SK-N-SH (cell line): Measurements from ENCODE around the gene SPRY1. TPM values are rescaled to one million over a fixed set of nuclear protein-coding genes. Genes with fewer than 3 reads are reported as not detected.

Experiments used
- CTCF ChIA-PET: fragments of 300-600, 350-600 bp; formaldehyde crosslinking; extraction: SDS; loops from one replicate; lab custom pipeline; 2021; lab: Yijun Ruan, JAX
- POLR2A ChIA-PET: fragments of 350-600 bp; sonication (Branson Sonifier 250); formaldehyde crosslinking; extraction: SDS; loops from one replicate; lab custom pipeline; 2020; ENCODE audit warnings: antibody characterized with exemption, inconsistent platforms; lab: Yijun Ruan, JAX
- DNase-seq: peaks from one replicate; pipeline ENCODE4 v3.0.0; 2012
- H2AFZ ChIP-seq: fragments of 200-600 bp; sonication (generic); 2 replicates; pipeline ENCODE4 v1.8.1; 2016; ENCODE audit warnings: antibody characterized with exemption, mild to moderate bottlenecking, low read depth
- H3F3A ChIP-seq: fragments of 200-600 bp; sonication (generic); replicated peaks from 2 replicates; pipeline ENCODE3; 2016; ENCODE audit warnings: antibody characterized with exemption, mild to moderate bottlenecking; ENCODE audit not compliant: insufficient read depth
- H3K27ac ChIP-seq, 2 experiments: fragments of 200-500 bp in 1 of 2; fragments of 200-600 bp in 1 of 2; sonication (Bioruptor generic) in 1 of 2; sonication (generic), shearing (Covaris generic) in 1 of 2; 2 replicates each; pipeline versions ENCODE4 v1.5.1 to v1.6.1; 2014 to 2016; ENCODE audit warnings: low read depth in 2 of 2, inconsistent platforms in 1 of 2, low read length in 1 of 2, mild to moderate bottlenecking in 1 of 2, mixed read lengths in 1 of 2
- H3K27me3 ChIP-seq: fragments of 200-600 bp; sonication (generic), shearing (Covaris generic); 2 replicates; pipeline ENCODE4 v1.6.1; 2016; ENCODE audit warnings: mixed run types; ENCODE audit not compliant: insufficient read depth
- H3K36me3 ChIP-seq, 2 experiments: fragments of 200-500 bp in 1 of 2; fragments of 200-600 bp in 1 of 2; sonication (Bioruptor generic) in 1 of 2; sonication (generic) in 1 of 2; replicated peaks in 1 of 2; 2 replicates each; pipeline versions ENCODE3 to v1.5.1; 2014 to 2016; ENCODE audit warnings: low read length in 1 of 2, mild to moderate bottlenecking in 1 of 2; ENCODE audit not compliant: insufficient read depth in 2 of 2, control insufficient read depth in 1 of 2
- H3K4me1 ChIP-seq, 2 experiments: fragments of 200-500 bp in 1 of 2; fragments of 200-600 bp in 1 of 2; sonication (Bioruptor generic) in 1 of 2; sonication (generic), shearing (Covaris generic) in 1 of 2; 2 replicates each; pipeline versions ENCODE4 v1.5.1 to v1.6.1; 2014 to 2016; ENCODE audit warnings: low read depth in 1 of 2, low read length in 1 of 2, mixed run types in 1 of 2; ENCODE audit not compliant: insufficient read depth in 2 of 2, control insufficient read depth in 1 of 2
- H3K4me2 ChIP-seq: fragments of 200-600 bp; sonication (generic), shearing (Covaris generic); 2 replicates; pipeline ENCODE4 v1.6.1; 2017; ENCODE audit warnings: mixed run types
- H3K4me3 ChIP-seq, 2 experiments: fragments of 200-500 bp in 1 of 2; fragments of 200-600 bp in 1 of 2; sonication (Bioruptor generic) in 1 of 2; sonication (generic), shearing (Covaris generic) in 1 of 2; 2 replicates each; pipeline versions ENCODE4 v1.5.1 to v1.8.1; 2014 to 2016; ENCODE audit warnings: low read depth in 2 of 2, inconsistent platforms in 1 of 2, low read length in 1 of 2, mild to moderate bottlenecking in 1 of 2, mixed read lengths in 1 of 2, moderate library complexity in 1 of 2
- H3K79me2 ChIP-seq: fragments of 200-600 bp; sonication (generic); 2 replicates; pipeline ENCODE4 v1.8.1; 2017; ENCODE audit warnings: mild to moderate bottlenecking; ENCODE audit not compliant: insufficient read depth
- H3K9ac ChIP-seq: fragments of 200-600 bp; sonication (generic); 2 replicates; pipeline ENCODE4 v1.6.1; 2017; ENCODE audit warnings: mixed run types
- H3K9me2 ChIP-seq: fragments of 200-600 bp; sonication (generic); 2 replicates; pipeline ENCODE4 v1.6.1; 2017; ENCODE audit warnings: mixed run types
- H3K9me3 ChIP-seq: fragments of 200-600 bp; sonication (generic); 2 replicates; pipeline ENCODE4 v1.6.1; 2017; ENCODE audit warnings: mixed run types, mild to moderate bottlenecking, moderate library complexity
- H4K20me1 ChIP-seq: fragments of 200-600 bp; sonication (generic); 2 replicates; pipeline ENCODE4 v1.6.1; 2017; ENCODE audit warnings: mild to moderate bottlenecking, mixed run types; ENCODE audit not compliant: insufficient read depth
- CHD2 ChIP-seq: fragments of 150-350 bp; IDR thresholded peaks from 2 replicates; pipeline ENCODE4 v1.6.1; 2018; ENCODE audit warnings: low read length; ENCODE audit not compliant: partially characterized antibody
- CTCF ChIP-seq: fragments of 200-600 bp; sonication (generic); IDR thresholded peaks from 2 replicates; pipeline ENCODE4 v1.6.1; 2017; ENCODE audit warnings: antibody characterized with exemption, mild to moderate bottlenecking, moderate library complexity
- ELF1 ChIP-seq: IDR thresholded peaks from 2 replicates; pipeline ENCODE4 v1.4.0; 2012
- EP300 ChIP-seq, 2 experiments: IDR thresholded peaks; 2 replicates each; pipeline versions ENCODE4 v1.4.0 to v1.6.1; 2012; ENCODE audit warnings: borderline replicate concordance in 1 of 2, low read depth in 1 of 2, low read length in 1 of 2
- EZH2phosphoT487 ChIP-seq: fragments of 200-600 bp; sonication (generic); IDR thresholded peaks from 2 replicates; pipeline ENCODE4 v1.6.1; 2017; ENCODE audit warnings: low read depth, mixed run types, mild to moderate bottlenecking, antibody characterized with exemption, moderate library complexity, borderline replicate concordance
- FOXJ3 ChIP-seq: sonication (generic); formaldehyde crosslinking; IDR thresholded peaks from 2 replicates; pipeline ENCODE4 v1.5.1; 2020; ENCODE audit warnings: mild to moderate bottlenecking, missing genetic modification reagents
- GATA2 ChIP-seq: sonication (generic); formaldehyde crosslinking; IDR thresholded peaks from 2 replicates; pipeline ENCODE4 v1.5.0; 2020; ENCODE audit warnings: mild to moderate bottlenecking, missing genetic modification reagents
- MEF2A ChIP-seq: IDR thresholded peaks from 2 replicates; pipeline ENCODE4 v1.4.0; 2012; ENCODE audit warnings: low read depth, borderline replicate concordance
- MXI1 ChIP-seq: IDR thresholded peaks from 2 replicates; pipeline ENCODE4 v1.6.1; 2012; ENCODE audit warnings: mild to moderate bottlenecking, low read depth, low read length, improper control_type of control experiment
- NRF1 ChIP-seq: IDR thresholded peaks from 2 replicates; pipeline ENCODE4 v1.6.1; 2012; ENCODE audit warnings: low read depth, mild to moderate bottlenecking, low read length
- PBX3 ChIP-seq: IDR thresholded peaks from 2 replicates; pipeline ENCODE4; 2012
- RXRA ChIP-seq: IDR thresholded peaks from 2 replicates; pipeline ENCODE4 v1.4.0; 2012; ENCODE audit warnings: low read depth, mild to moderate bottlenecking, borderline replicate concordance
- SIN3A ChIP-seq: IDR thresholded peaks from 2 replicates; pipeline ENCODE4 v1.6.1; 2012; ENCODE audit warnings: low read depth, mild to moderate bottlenecking, low read length, moderate library complexity, borderline replicate concordance
- SMC3 ChIP-seq: IDR thresholded peaks from 2 replicates; pipeline ENCODE4 v1.6.1; 2012; ENCODE audit warnings: low read depth, low read length, improper control_type of control experiment
- TAF1 ChIP-seq: IDR thresholded peaks from 2 replicates; pipeline ENCODE4 v1.6.1; 2012; ENCODE audit warnings: low read depth, mild to moderate bottlenecking, low read length, moderate library complexity, borderline replicate concordance
- TCF12 ChIP-seq: IDR thresholded peaks from 2 replicates; pipeline ENCODE4 v1.4.0; 2012
- TEAD4 ChIP-seq: IDR thresholded peaks from 2 replicates; pipeline ENCODE4 v1.4.0; 2012; ENCODE audit warnings: mild to moderate bottlenecking, borderline replicate concordance; ENCODE audit not compliant: insufficient read depth
- WGBS: methylation state at CpG from one replicate; pipeline ENCODE4 v1.1.6; 2017; ENCODE audit warnings: low lambda C conversion rate; 5-methylcytosine and 5-hydroxymethylcytosine counted together
- polyA plus RNA-seq, 3 experiments: library from polyadenylated mRNA; depleted of rRNA; stranded (reverse); fragments of >200 nt; gene quantifications; 2 replicates each; pipeline ENCODE4 v1.2.3, GENCODE V29; 2012
- TF ChIP-seq, protein P1 (sequence below): IDR thresholded peaks from 2 replicates; pipeline ENCODE4 v1.4.0; 2012; ENCODE audit warnings: low read depth, borderline replicate concordance
- TF ChIP-seq, protein P2 (sequence below): IDR thresholded peaks from 2 replicates; pipeline ENCODE4 v1.4.0; 2012; ENCODE audit warnings: low read depth, borderline replicate concordance

The SPRY1 gene
- polyA plus RNA-seq, 1 of the 3 experiments (the other 2 are of a cell fraction): 12.4 TPM

GRCh38 chr4:123435246-123436113, 38.9 kb downstream of the SPRY1 start:
- TF ChIP-seq PBX3 (no peak), TAF1 (no peak), EP300 (IDR thresholded peaks at IDR 0.05; ENCODE audit: borderline replicate concordance in 1 of 2, low read depth in 1 of 2, low read length in 1 of 2) (no peak), ELF1 (no peak), TCF12 (no peak), CTCF (no peak), SIN3A (no peak), GATA2 (no peak), CHD2 (no peak), NRF1 (no peak), SMC3 (no peak)
- Histone ChIP-seq H3K36me3 (no peaks in the 10 kb centered on the region), H2AFZ (no peak overlapping the region), H3K79me2 (no peaks in the 10 kb centered on the region), H3K4me3 (no peak overlapping the region), H3K27me3 (no peaks in the 10 kb centered on the region), H4K20me1 (no peaks in the 10 kb centered on the region), H3K4me2 (no peak overlapping the region), H3K9ac (no peak overlapping the region), H3K9me3 (no peaks in the 10 kb centered on the region), H3F3A (no peaks in the 10 kb centered on the region), H3K9me2 (no peaks in the 10 kb centered on the region), H3K27ac (no peak overlapping the region), H3K4me1 (no peaks in the 10 kb centered on the region)
- CTCF ChIA-PET: interaction anchor here (0.8 to 1.5 kb wide), 3 partner anchors 11 to 45 kb away, joined by 3 read pairs; no protein-coding TSS in a partner anchor
- no peak for DNase-seq
- POLR2A ChIA-PET: no interaction called here
- 93% methylated on average over 19 of the region's 43 CpGs for WGBS

- CTCF ChIA-PET: no interaction called here
- Histone ChIP-seq H3K4me2 (no peak overlapping the region), H3K27ac (no peak overlapping the region), H3K9me3 (no peaks in the 10 kb centered on the region), H3K36me3 (no peaks in the 10 kb centered on the region), H3F3A (no peaks in the 10 kb centered on the region), H3K79me2 (no peaks in the 10 kb centered on the region), H3K9me2 (no peaks in the 10 kb centered on the region), H3K4me1 (no peaks in the 10 kb centered on the region), H2AFZ (no peak overlapping the region), H3K4me3 (no peak overlapping the region), H4K20me1 (no peaks in the 10 kb centered on the region), H3K27me3 (no peaks in the 10 kb centered on the region), H3K9ac (no peak overlapping the region)
- 82% methylated on average over 3 of the region's 3 CpGs for WGBS
- POLR2A ChIA-PET: no interaction called here
- DNase-seq: no peak
- TF ChIP-seq, protein P1, sequence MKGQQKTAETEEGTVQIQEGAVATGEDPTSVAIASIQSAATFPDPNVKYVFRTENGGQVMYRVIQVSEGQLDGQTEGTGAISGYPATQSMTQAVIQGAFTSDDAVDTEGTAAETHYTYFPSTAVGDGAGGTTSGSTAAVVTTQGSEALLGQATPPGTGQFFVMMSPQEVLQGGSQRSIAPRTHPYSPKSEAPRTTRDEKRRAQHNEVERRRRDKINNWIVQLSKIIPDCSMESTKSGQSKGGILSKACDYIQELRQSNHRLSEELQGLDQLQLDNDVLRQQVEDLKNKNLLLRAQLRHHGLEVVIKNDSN: no peak
- TF ChIP-seq MEF2A (no peak), RXRA (no peak), TEAD4 (no peak), MXI1 (no peak), FOXJ3 (CRISPR knock-in tag) (no peak), EZH2phosphoT487 (no peak), ELF1 (no peak)
- TF ChIP-seq, protein P2, sequence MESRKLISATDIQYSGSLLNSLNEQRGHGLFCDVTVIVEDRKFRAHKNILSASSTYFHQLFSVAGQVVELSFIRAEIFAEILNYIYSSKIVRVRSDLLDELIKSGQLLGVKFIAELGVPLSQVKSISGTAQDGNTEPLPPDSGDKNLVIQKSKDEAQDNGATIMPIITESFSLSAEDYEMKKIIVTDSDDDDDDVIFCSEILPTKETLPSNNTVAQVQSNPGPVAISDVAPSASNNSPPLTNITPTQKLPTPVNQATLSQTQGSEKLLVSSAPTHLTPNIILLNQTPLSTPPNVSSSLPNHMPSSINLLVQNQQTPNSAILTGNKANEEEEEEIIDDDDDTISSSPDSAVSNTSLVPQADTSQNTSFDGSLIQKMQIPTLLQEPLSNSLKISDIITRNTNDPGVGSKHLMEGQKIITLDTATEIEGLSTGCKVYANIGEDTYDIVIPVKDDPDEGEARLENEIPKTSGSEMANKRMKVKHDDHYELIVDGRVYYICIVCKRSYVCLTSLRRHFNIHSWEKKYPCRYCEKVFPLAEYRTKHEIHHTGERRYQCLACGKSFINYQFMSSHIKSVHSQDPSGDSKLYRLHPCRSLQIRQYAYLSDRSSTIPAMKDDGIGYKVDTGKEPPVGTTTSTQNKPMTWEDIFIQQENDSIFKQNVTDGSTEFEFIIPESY: no peak
Measured at GRCh38 chr4:123438031-123438430, 41.4 kb downstream of the SPRY1 start.
